Breast epithelium (tissue), 3 donors: Measurements from ENCODE around the gene GTF3A.

Experiments used
- CTCF ChIP-seq, 3 donors: fragments of 450-650 bp; IDR thresholded peaks; one replicate each; pipeline ENCODE4 v1.5.1; 2016 to 2017; ENCODE audit warnings: antibody characterized with exemption in 3 of 3, mild to moderate bottlenecking in 3 of 3, moderate library complexity in 3 of 3
- POLR2AphosphoS5 ChIP-seq, 3 donors: sonication (generic); formaldehyde crosslinking; IDR thresholded peaks; one replicate each; pipeline ENCODE4 v1.6.1; 2017; ENCODE audit warnings: antibody characterized with exemption in 3 of 3

DNA sequence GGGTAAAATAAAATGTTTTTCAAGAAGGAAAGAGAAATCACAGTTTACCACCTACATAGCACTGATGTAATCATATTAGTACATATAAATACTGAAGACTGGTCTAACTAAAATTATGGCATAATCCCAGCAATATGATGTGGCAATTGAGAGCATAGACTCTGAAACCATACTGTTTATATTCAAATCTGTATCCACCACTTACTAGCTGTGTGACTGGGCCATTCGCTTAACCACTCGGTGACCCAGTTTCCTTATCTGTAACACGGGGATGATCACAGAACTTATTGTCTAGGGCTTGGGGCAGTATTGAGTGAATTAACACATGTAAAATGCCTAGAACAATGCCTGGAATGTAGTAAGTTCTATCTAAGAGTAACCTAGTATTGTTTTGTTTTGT, 13.1 kb upstream of the GTF3A start:
- TF ChIP-seq POLR2AphosphoS5 (IDR thresholded peaks at IDR 0.05) (no peak), CTCF (IDR thresholded peaks at IDR 0.05) (no peak)
